ENCODE results near the gene MEOX1. TPM values are rescaled to one million over a fixed set of nuclear protein-coding genes. Genes with fewer than 3 reads are reported as not detected.
A peak's percentile ranks its signal among the peaks of the same experiment; 100 is the strongest.
"Not testable (repeated sequence)": the region's sequence is repeated elsewhere in the genome, so short reads cannot be mapped to it uniquely, and the experiment has no call there.

MEOX1 gene
- total and polyA plus RNA-seq, 2 experiments from 2014 or later, result not detected

DNA sequence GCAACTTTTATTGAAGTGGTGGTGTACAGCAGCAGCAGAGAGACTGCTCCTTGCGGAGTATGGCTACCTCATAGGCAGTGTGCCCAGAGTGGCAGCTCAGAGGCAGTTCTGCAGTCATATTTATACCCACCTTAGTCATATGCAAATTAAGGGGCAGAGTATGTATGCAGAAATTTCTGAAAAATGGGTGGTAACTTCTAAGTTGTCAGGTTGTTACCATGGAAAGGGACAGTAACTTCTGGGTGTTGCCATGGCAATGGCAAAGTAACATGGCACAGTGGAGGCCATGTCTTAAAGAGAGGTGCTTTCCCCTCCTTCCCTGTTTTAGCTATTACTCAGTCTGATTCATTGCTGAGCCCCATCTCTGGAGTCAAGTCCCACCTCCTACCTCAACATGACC lies 53.4 kb downstream of the MEOX1 start:
- Histone ChIP-seq H3F3A (ENCODE audit: insufficient read depth) (no peaks in the 10 kb centered on the region), H3K9ac (no peak overlapping the region), H3K79me2 (ENCODE audit: insufficient read depth) (no peaks in the 10 kb centered on the region), H2AFZ (no peak overlapping the region), H3K9me3 (ENCODE audit: low read depth) (no peaks in the 10 kb centered on the region), H3K4me2 (ENCODE audit: unreplicated experiment) (no peak overlapping the region), H3K36me3 (ENCODE audit: low read depth) (no peaks in the 10 kb centered on the region), H3K9me2 (ENCODE audit: insufficient read depth) (no peaks in the 10 kb centered on the region), H3K27ac (no peak overlapping the region), H3K4me1 (ENCODE audit: insufficient read depth) (no peaks in the 10 kb centered on the region), H3K27me3 (replicated peaks; ENCODE audit: insufficient read depth) (no peaks in the 10 kb centered on the region), H3K4me3 (no peak overlapping the region), H4K20me1 (ENCODE audit: insufficient read depth) (no peaks in the 10 kb centered on the region)
- DNase-seq, result peak; percentile 58
- in situ Hi-C loops (cut with MboI), result no loop called here
- 100% methylated on average over 1 of the region's 1 CpG for WGBS, 2 experiments (ENCODE audit: low coverage in 1 of 2, low lambda C conversion rate in 2 of 2, missing lambda C conversion rate in 2 of 2)
- TF ChIP-seq EZH2phosphoT487 (IDR thresholded peaks at IDR 0.05; ENCODE audit: insufficient read depth, low read depth) (no peak), EZH2 (IDR thresholded peaks at IDR 0.05; ENCODE audit: insufficient read depth, poor library complexity, severe bottlenecking) (no peak)

DNA sequence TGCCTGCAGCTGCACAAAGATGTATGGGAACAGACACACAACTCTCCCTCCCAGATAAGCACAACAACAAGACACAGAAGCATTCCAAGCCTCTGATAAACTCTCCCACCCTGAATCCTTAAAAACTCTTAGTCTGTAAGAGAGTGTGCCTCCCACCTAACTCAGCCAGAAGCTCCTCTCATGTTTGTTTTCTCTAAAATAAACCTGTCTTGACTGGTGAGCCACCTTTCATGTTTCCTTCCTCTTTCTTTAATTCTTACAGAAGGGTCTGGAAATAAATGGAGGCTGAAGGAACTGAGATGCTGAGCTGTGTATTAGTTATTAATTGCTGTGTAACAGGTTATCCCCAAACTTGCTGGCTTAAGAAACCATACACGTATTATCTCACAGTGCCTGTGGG lies 57.2 kb downstream of the MEOX1 start:
- peaks cover 6% of the 10 kb centered on the region for H3K4me1 ChIP-seq (ENCODE audit: insufficient read depth)
- in situ Hi-C loops (cut with MboI), result no loop called here
- H3K9me3 ChIP-seq (ENCODE audit: low read depth), result no peaks in the 10 kb centered on the region
- H3K4me3 ChIP-seq, result no peak overlapping the region
- no peaks in the 10 kb centered on the region for H3K9me2 ChIP-seq (ENCODE audit: insufficient read depth)
- no peak overlapping the region for H2AFZ ChIP-seq
- no peak overlapping the region for H3K27ac ChIP-seq
- 70 to 95% methylated on average over 1 of the region's 1 CpG for WGBS, 2 experiments (ENCODE audit: low coverage in 1 of 2, low lambda C conversion rate in 2 of 2, missing lambda C conversion rate in 2 of 2)
- H3F3A ChIP-seq (ENCODE audit: insufficient read depth), result no peaks in the 10 kb centered on the region
- H3K9ac ChIP-seq, result no peak overlapping the region
- no peak overlapping the region for H3K4me2 ChIP-seq (ENCODE audit: unreplicated experiment)
- TF ChIP-seq EZH2phosphoT487 (IDR thresholded peaks at IDR 0.05; ENCODE audit: insufficient read depth, low read depth) (no peak), EZH2 (IDR thresholded peaks at IDR 0.05; ENCODE audit: insufficient read depth, poor library complexity, severe bottlenecking) (no peak)
- no peaks in the 10 kb centered on the region for H4K20me1 ChIP-seq (ENCODE audit: insufficient read depth)
- H3K79me2 ChIP-seq (ENCODE audit: insufficient read depth), result no peaks in the 10 kb centered on the region
- no peaks in the 10 kb centered on the region for H3K27me3 ChIP-seq (replicated peaks; ENCODE audit: insufficient read depth)
- no peak for DNase-seq
- H3K36me3 ChIP-seq (ENCODE audit: low read depth), result no peaks in the 10 kb centered on the region

DNA sequence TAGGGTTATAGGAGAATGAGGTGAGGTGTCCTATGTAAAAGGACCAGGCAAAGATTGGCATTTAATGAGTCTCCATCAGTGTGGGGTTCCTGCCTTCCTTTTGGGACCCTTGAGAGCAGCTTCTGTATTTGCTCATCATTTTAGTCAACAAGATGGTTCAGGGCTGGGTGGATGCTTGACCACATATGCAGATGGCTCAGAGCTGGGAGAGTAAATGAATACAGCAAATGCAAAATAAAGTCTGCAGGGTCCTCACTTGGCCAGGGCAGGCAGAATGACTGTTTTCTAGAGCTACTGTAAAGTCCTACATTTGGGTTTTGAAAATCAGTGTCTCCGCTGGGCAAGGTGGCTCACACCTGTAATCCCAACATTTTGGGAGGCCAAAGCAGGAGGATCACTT lies 58.4 kb downstream of the MEOX1 start:
- no peaks in the 10 kb centered on the region for H3K9me2 ChIP-seq (ENCODE audit: insufficient read depth)
- H3K27me3 ChIP-seq (replicated peaks; ENCODE audit: insufficient read depth), result no peaks in the 10 kb centered on the region
- no peak overlapping the region for H3K4me3 ChIP-seq
- DNase-seq, result no peak
- no peaks in the 10 kb centered on the region for H3K79me2 ChIP-seq (ENCODE audit: insufficient read depth)
- H3K4me1 ChIP-seq (ENCODE audit: insufficient read depth), result peaks cover 7% of the 10 kb centered on the region
- 44 to 57% methylated on average over 1 of the region's 1 CpG for WGBS, 2 experiments (ENCODE audit: low coverage in 1 of 2, low lambda C conversion rate in 2 of 2, missing lambda C conversion rate in 2 of 2)
- no peak overlapping the region for H3K27ac ChIP-seq
- no peaks in the 10 kb centered on the region for H3K36me3 ChIP-seq (ENCODE audit: low read depth)
- H3F3A ChIP-seq (ENCODE audit: insufficient read depth), result no peaks in the 10 kb centered on the region
- in situ Hi-C loops (cut with MboI), result no loop called here
- no peak overlapping the region for H3K4me2 ChIP-seq (ENCODE audit: unreplicated experiment)
- H4K20me1 ChIP-seq (ENCODE audit: insufficient read depth), result no peaks in the 10 kb centered on the region
- H2AFZ ChIP-seq, result no peak overlapping the region
- TF ChIP-seq EZH2phosphoT487 (IDR thresholded peaks at IDR 0.05; ENCODE audit: insufficient read depth, low read depth), result no peak
- no peak for TF ChIP-seq EZH2 (IDR thresholded peaks at IDR 0.05; ENCODE audit: insufficient read depth, poor library complexity, severe bottlenecking)
- no peak overlapping the region for H3K9ac ChIP-seq
- no peaks in the 10 kb centered on the region for H3K9me3 ChIP-seq (ENCODE audit: low read depth)

DNA sequence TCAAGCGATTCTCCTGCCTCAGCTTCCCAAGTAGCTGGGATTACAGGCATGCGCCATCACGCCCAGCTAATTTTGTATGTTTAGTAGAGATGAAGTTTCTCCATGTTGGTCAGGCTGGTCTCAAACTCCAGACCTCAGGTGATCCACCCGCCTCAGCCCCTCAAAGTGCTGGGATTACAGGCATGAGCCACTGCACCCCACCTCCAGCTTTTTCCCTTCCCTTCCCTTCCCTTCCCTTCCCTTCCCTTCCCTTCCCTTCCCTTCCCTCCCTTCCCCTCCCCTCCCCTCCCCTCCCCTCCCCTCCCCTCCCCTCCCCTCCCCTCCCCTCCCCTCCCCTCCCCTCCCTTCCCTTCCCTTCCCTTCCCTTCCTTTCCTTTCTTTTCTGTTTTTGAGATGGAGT lies 59.2 kb downstream of the MEOX1 start:
- H2AFZ ChIP-seq; H3K36me3 ChIP-seq (ENCODE audit: low read depth); H3K79me2 ChIP-seq (ENCODE audit: insufficient read depth); H3K9ac ChIP-seq; H3K9me2 ChIP-seq (ENCODE audit: insufficient read depth); DNase-seq; H3F3A ChIP-seq (ENCODE audit: insufficient read depth); in situ Hi-C loops (cut with MboI); H3K27ac ChIP-seq; H3K4me3 ChIP-seq; H3K27me3 ChIP-seq (replicated peaks; ENCODE audit: insufficient read depth); H3K9me3 ChIP-seq (ENCODE audit: low read depth); H3K4me1 ChIP-seq (ENCODE audit: insufficient read depth); H4K20me1 ChIP-seq (ENCODE audit: insufficient read depth); H3K4me2 ChIP-seq (ENCODE audit: unreplicated experiment): not testable (repeated sequence)
- WGBS, 2 experiments (ENCODE audit: low coverage in 1 of 2, low lambda C conversion rate in 2 of 2, missing lambda C conversion rate in 2 of 2), result 100% methylated on average over 3 to 4 of the region's 4 CpGs

DNA sequence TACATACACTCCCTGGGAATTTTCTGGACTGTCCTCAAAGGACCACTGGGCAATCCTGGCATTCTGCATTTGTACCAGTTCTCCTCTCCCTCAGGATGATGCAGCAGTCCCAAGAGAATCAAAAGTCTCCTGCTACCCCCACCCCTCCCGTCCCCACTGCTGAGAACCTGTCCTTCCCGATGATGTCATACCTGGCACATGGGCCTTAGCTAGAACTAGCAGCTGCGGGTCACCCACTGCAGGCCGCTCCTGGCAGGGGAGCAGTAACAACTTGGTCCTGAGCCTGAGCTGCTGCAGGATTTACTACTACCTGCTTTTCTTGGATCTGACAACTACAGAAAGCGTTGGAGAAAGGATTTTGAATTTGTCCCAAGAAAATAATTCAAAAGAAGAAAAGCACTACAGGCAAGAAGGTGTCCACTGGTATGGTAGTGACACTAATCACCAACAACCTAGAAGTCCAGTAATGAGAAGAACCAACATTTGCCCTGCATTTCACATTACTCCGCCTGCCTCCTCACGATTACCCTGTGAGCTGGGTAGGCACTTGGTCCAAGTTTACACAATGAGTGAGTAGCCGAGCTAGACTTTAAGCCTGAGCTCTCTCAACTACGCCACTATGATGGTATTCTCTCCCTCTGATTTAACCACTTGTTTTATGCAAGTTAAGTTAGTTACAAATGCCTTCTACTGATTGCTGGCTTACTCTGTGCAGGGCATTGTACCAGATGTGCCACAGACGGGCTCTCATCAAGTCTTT lies 60.3 kb downstream of the MEOX1 start:
- peaks cover 7% of the 10 kb centered on the region for H3K4me1 ChIP-seq (ENCODE audit: insufficient read depth)
- H3K4me2 ChIP-seq (ENCODE audit: unreplicated experiment), result no peak overlapping the region
- no peak overlapping the region for H2AFZ ChIP-seq
- no peaks in the 10 kb centered on the region for H3K9me2 ChIP-seq (ENCODE audit: insufficient read depth)
- H3K4me3 ChIP-seq, result no peak overlapping the region
- in situ Hi-C loops (cut with MboI), result no loop called here
- no peak for DNase-seq
- H3K9ac ChIP-seq, result no peak overlapping the region
- no peaks in the 10 kb centered on the region for H3K79me2 ChIP-seq (ENCODE audit: insufficient read depth)
- TF ChIP-seq EZH2phosphoT487 (IDR thresholded peaks at IDR 0.05; ENCODE audit: insufficient read depth, low read depth), result no peak
- no peak for TF ChIP-seq EZH2 (IDR thresholded peaks at IDR 0.05; ENCODE audit: insufficient read depth, poor library complexity, severe bottlenecking)
- H4K20me1 ChIP-seq (ENCODE audit: insufficient read depth), result no peaks in the 10 kb centered on the region
- WGBS, 2 experiments (ENCODE audit: low coverage in 1 of 2, low lambda C conversion rate in 2 of 2, missing lambda C conversion rate in 2 of 2), result 50 to 61% methylated on average over 10 of the region's 10 CpGs
- no peaks in the 10 kb centered on the region for H3K36me3 ChIP-seq (ENCODE audit: low read depth)
- no peaks in the 10 kb centered on the region for H3F3A ChIP-seq (ENCODE audit: insufficient read depth)
- H3K27me3 ChIP-seq (replicated peaks; ENCODE audit: insufficient read depth), result no peaks in the 10 kb centered on the region
- H3K9me3 ChIP-seq (ENCODE audit: low read depth), result no peaks in the 10 kb centered on the region
- no peak overlapping the region for H3K27ac ChIP-seq
